H1 (cell line): Measurements from ENCODE around the gene KCNMA1. TPM values are rescaled to one million over a fixed set of nuclear protein-coding genes. Genes with fewer than 3 reads are reported as not detected.

Experiments used
- CTCF ChIA-PET: fragments of 300-600 bp; sonication (Branson Sonifier 250); formaldehyde crosslinking; loops from one replicate; lab custom pipeline; 2021; ENCODE audit not compliant: partially characterized antibody; lab: Charles Lee
- POLR2A ChIA-PET: fragments of 300-600 bp; sonication (Branson Sonifier 250); formaldehyde crosslinking; loops from one replicate; lab custom pipeline; 2021; ENCODE audit warnings: inconsistent platforms; ENCODE audit not compliant: partially characterized antibody; lab: Charles Lee
- DNase-seq, 2 experiments: peaks; one replicate each; pipeline versions ENCODE4 v3.0.0 to v3.0.0-alpha.2; 2010 to 2022; ENCODE audit warnings: low spot score in 2 of 2, low read depth in 1 of 2, mixed read lengths in 1 of 2
- FAIRE-seq: peaks from 2 replicates; lab custom pipeline; 2011; peaks lifted over from hg19 to GRCh38; lab: Jason Lieb, UNC
- H2AFZ ChIP-seq: 2 replicates; pipeline ENCODE4 v1.8.1; 2012; ENCODE audit warnings: low read length, inconsistent platforms
- H2AK5ac ChIP-seq: 2 replicates; pipeline ENCODE4 v1.6.1; 2013; ENCODE audit warnings: low read depth, low read length
- H2BK120ac ChIP-seq: replicated peaks from 2 replicates; pipeline ENCODE3; 2013; ENCODE audit warnings: low read depth, low read length, inconsistent platforms
- H2BK12ac ChIP-seq: 2 replicates; pipeline ENCODE4 v1.6.1; 2013; ENCODE audit warnings: low read depth, low read length
- H2BK15ac ChIP-seq: 2 replicates; pipeline ENCODE4 v1.6.1; 2013; ENCODE audit warnings: low read length
- H2BK20ac ChIP-seq: 2 replicates; pipeline ENCODE4 v1.6.1; 2013; ENCODE audit warnings: low read length
- H2BK5ac ChIP-seq: 2 replicates; pipeline ENCODE4 v1.6.1; 2013; ENCODE audit warnings: low read depth, low read length
- H3K14ac ChIP-seq: 2 replicates; pipeline ENCODE4 v1.6.1; 2013; ENCODE audit warnings: inconsistent platforms; ENCODE audit not compliant: insufficient read length
- H3K18ac ChIP-seq: 2 replicates; pipeline ENCODE4 v1.6.1; 2013; ENCODE audit warnings: low read length; ENCODE audit errors: extremely low read depth
- H3K23ac ChIP-seq: 2 replicates; pipeline ENCODE4 v1.6.1; 2013; ENCODE audit warnings: inconsistent platforms; ENCODE audit not compliant: insufficient read length
- H3K23me2 ChIP-seq: 2 replicates; pipeline ENCODE4 v1.6.1; 2013; ENCODE audit warnings: low read depth, low read length
- H3K27ac ChIP-seq: 2 replicates; pipeline ENCODE4 v1.6.1; 2011; ENCODE audit warnings: low read depth, low read length, inconsistent platforms
- H3K27me3 ChIP-seq, 4 experiments: replicated peaks in 1 of 4; 1 replicate in 1 of 4; 2 replicates in 3 of 4; pipeline versions ENCODE4 v1.6.1 to v1.8.1; 2011 to 2013; ENCODE audit warnings: low read length in 3 of 4, mild to moderate bottlenecking in 3 of 4, inconsistent platforms in 2 of 4, mixed read lengths in 2 of 4, moderate library complexity in 1 of 4; ENCODE audit not compliant: control insufficient read depth in 3 of 4, insufficient read depth in 3 of 4; ENCODE audit errors: extremely low read depth in 1 of 4
- H3K36me3 ChIP-seq, 4 experiments: 2 replicates each; pipeline versions ENCODE4 v1.6.1 to v1.8.1; 2011 to 2013; ENCODE audit warnings: mild to moderate bottlenecking in 4 of 4, low read length in 3 of 4, moderate library complexity in 2 of 4, control low read depth in 1 of 4, inconsistent platforms in 1 of 4; ENCODE audit not compliant: insufficient read depth in 4 of 4, control insufficient read depth in 2 of 4
- H3K4ac ChIP-seq: replicated peaks from 2 replicates; pipeline ENCODE3; 2013; ENCODE audit warnings: low read length, low read depth, mixed read lengths, inconsistent platforms; ENCODE audit not compliant: insufficient read length
- H3K4me1 ChIP-seq, 4 experiments: replicated peaks in 1 of 4; 1 replicate in 1 of 4; 2 replicates in 3 of 4; pipeline versions ENCODE4 v1.6.1 to v1.8.1; 2011 to 2013; ENCODE audit warnings: low read length in 3 of 4, inconsistent platforms in 2 of 4, mixed read lengths in 1 of 4; ENCODE audit not compliant: insufficient read depth in 4 of 4, control insufficient read depth in 3 of 4
- H3K4me2 ChIP-seq, 2 experiments: 2 replicates each; pipeline versions ENCODE4 v1.6.1 to v1.8.1; 2011 to 2013; ENCODE audit warnings: low read depth in 2 of 2, low read length in 2 of 2, control low read depth in 1 of 2, inconsistent platforms in 1 of 2, mild to moderate bottlenecking in 1 of 2; ENCODE audit not compliant: insufficient read depth in 1 of 2
- H3K4me3 ChIP-seq, 4 experiments: fragments of 200-600, 300-600 bp in 1 of 4; sonication (generic), shearing (Covaris generic), sonication (Bioruptor Twin) in 1 of 4; 2 replicates each; pipeline versions ENCODE4 v1.5.1 to v1.8.1; 2011 to 2016; ENCODE audit warnings: low read length in 4 of 4, low read depth in 3 of 4, control low read depth in 2 of 4, inconsistent platforms in 2 of 4, mild to moderate bottlenecking in 2 of 4, mixed read lengths in 1 of 4, moderate library complexity in 1 of 4; ENCODE audit not compliant: insufficient read depth in 2 of 4; ENCODE audit errors: extremely low read depth in 1 of 4
- H3K56ac ChIP-seq: replicated peaks from 2 replicates; pipeline ENCODE3; 2013; ENCODE audit warnings: low read depth, mild to moderate bottlenecking, mixed read lengths, low read length, inconsistent platforms; ENCODE audit not compliant: insufficient read length
- H3K79me1 ChIP-seq: 2 replicates; pipeline ENCODE4 v1.6.1; 2013; ENCODE audit warnings: low read depth, low read length, control low read depth
- H3K79me2 ChIP-seq, 2 experiments: 2 replicates each; pipeline versions ENCODE4 v1.6.1 to v1.8.1; 2012 to 2013; ENCODE audit warnings: low read length in 2 of 2, mild to moderate bottlenecking in 2 of 2, inconsistent platforms in 1 of 2; ENCODE audit not compliant: insufficient read depth in 2 of 2, control insufficient read depth in 1 of 2
- H3K9ac ChIP-seq, 4 experiments: replicated peaks in 1 of 4; 1 replicate in 1 of 4; 2 replicates in 3 of 4; pipeline versions ENCODE4 v1.6.1 to v1.8.1; 2011 to 2013; ENCODE audit warnings: low read depth in 3 of 4, low read length in 3 of 4, control low read depth in 2 of 4, mild to moderate bottlenecking in 2 of 4, moderate library complexity in 2 of 4, inconsistent platforms in 1 of 4; ENCODE audit errors: extremely low read depth in 1 of 4
- H3K9me3 ChIP-seq, 2 experiments: 2 replicates each; pipeline versions ENCODE4 v1.6.1 to v1.8.1; 2012 to 2013; ENCODE audit warnings: mild to moderate bottlenecking in 2 of 2, moderate library complexity in 2 of 2, control low read depth in 1 of 2, inconsistent platforms in 1 of 2, low read depth in 1 of 2, low read length in 1 of 2, mixed read lengths in 1 of 2; ENCODE audit not compliant: insufficient read depth in 2 of 2
- H4K20me1 ChIP-seq, 2 experiments: replicated peaks in 1 of 2; 2 replicates each; pipeline versions ENCODE3 to v1.8.1; 2011 to 2013; ENCODE audit warnings: inconsistent platforms in 2 of 2, low read length in 2 of 2, mild to moderate bottlenecking in 1 of 2; ENCODE audit not compliant: insufficient read depth in 2 of 2, control insufficient read depth in 1 of 2
- H4K5ac ChIP-seq: 2 replicates; pipeline ENCODE4 v1.6.1; 2013; ENCODE audit warnings: low read length, low read depth, mixed read lengths, inconsistent platforms; ENCODE audit not compliant: insufficient read length
- H4K8ac ChIP-seq: 2 replicates; pipeline ENCODE4 v1.8.0; 2013; ENCODE audit warnings: mild to moderate bottlenecking, moderate library complexity, low read length, inconsistent platforms; ENCODE audit not compliant: insufficient read depth; ENCODE audit errors: extremely low read depth
- H4K91ac ChIP-seq: replicated peaks from 2 replicates; pipeline ENCODE3; 2013; ENCODE audit warnings: low read length, mixed read lengths, inconsistent platforms; ENCODE audit not compliant: insufficient read length
- ASH2L ChIP-seq: fragments of 200-600, 300-600 bp; sonication (generic); IDR thresholded peaks from one replicate; pipeline ENCODE4 v1.7.1; 2017; ENCODE audit warnings: low read length
- CTCF ChIP-seq, 3 experiments: IDR thresholded peaks; 1 replicate in 2 of 3; 2 replicates in 1 of 3; pipeline versions ENCODE4 v1.5.1 to v1.6.1; 2011; ENCODE audit warnings: low read length in 3 of 3, mild to moderate bottlenecking in 3 of 3, inconsistent platforms in 2 of 3, low read depth in 1 of 3, moderate library complexity in 1 of 3; ENCODE audit not compliant: insufficient read depth in 1 of 3; ENCODE audit errors: control extremely low read depth in 1 of 3
- RAD21 ChIP-seq, 2 experiments: IDR thresholded peaks in 1 of 2; conservative IDR thresholded peaks in 1 of 2; 2 replicates each; pipeline ENCODE4 v1.6.1; 2011; ENCODE audit warnings: low read depth in 2 of 2, low read length in 2 of 2, improper control_type of control experiment in 1 of 2, inconsistent platforms in 1 of 2, mild to moderate bottlenecking in 1 of 2, moderate library complexity in 1 of 2
- TEAD4 ChIP-seq: IDR thresholded peaks from 2 replicates; pipeline ENCODE4 v1.6.1; 2012; ENCODE audit warnings: low read depth, low read length, inconsistent platforms, mixed read lengths
- polyA plus RNA-seq, 7 experiments: library from polyadenylated mRNA; depleted of rRNA in 3 of 7; stranded (reverse) in 5 of 7; unstranded in 2 of 7; fragments of >200 nt in 5 of 7; fragments of 200-250 nt in 2 of 7; gene quantifications; 1 replicate in 5 of 7; 2 replicates in 1 of 7; 4 replicates in 1 of 7; pipeline versions ENCODE4 v1.2.1 to v1.2.3, GENCODE V29; 2011 to 2013; ENCODE audit warnings: missing spikeins in 2 of 7, mixed read lengths in 2 of 7
- total RNA-seq: library from RNA; stranded (reverse); fragmentation: NEBNext Ultra II Directional; extraction: Animal tissue kit (Norgen Biotek cat#: 25700); gene quantifications from 2 replicates; pipeline ENCODE4 v1.2.1, GENCODE V29; 2021

The KCNMA1 gene
- total and polyA plus RNA-seq, 2 of the 8 experiments (the other 6 are each of a cell fraction or from before 2014, with no cell fraction given), result 10.2 to 11.1 TPM

- H3K79me2 ChIP-seq, result no peaks in the 10 kb centered on the region
- H3K36me3 ChIP-seq, result no peaks in the 10 kb centered on the region
- peaks cover 0 to 18% (median 5%) of the 10 kb centered on the region in 4 experiments; a peak in 4 of 7 replicates for H3K4me1 ChIP-seq
- no peak overlapping the region for H2BK20ac ChIP-seq
- H2AFZ ChIP-seq, result no peak overlapping the region
- no peak overlapping the region for H2BK5ac ChIP-seq
- H3K27ac ChIP-seq, result no peak overlapping the region
- no peak overlapping the region for H2AK5ac ChIP-seq
- H3K23ac ChIP-seq, result no peak overlapping the region
- H3K4me3 ChIP-seq, result no peak overlapping the region
- peak in 1 of 2 experiments; percentile 9 for DNase-seq
- no peak overlapping the region for H3K56ac ChIP-seq
- H3K4ac ChIP-seq, result no peak overlapping the region
- H4K8ac ChIP-seq, result no peak overlapping the region
- no peaks in the 10 kb centered on the region for H3K23me2 ChIP-seq
- H4K91ac ChIP-seq, result no peak overlapping the region
- H3K9ac ChIP-seq, result no peak overlapping the region
- H4K20me1 ChIP-seq, result no peaks in the 10 kb centered on the region
- POLR2A ChIA-PET, result interaction anchor here (1.1 kb wide), 1 partner anchor 13 kb away, joined by 3 read pairs; no protein-coding TSS in a partner anchor
- H4K5ac ChIP-seq, result no peak overlapping the region
- CTCF ChIA-PET, result interaction anchor here (0.5 to 5.8 kb wide), 19 partner anchors 9 to 280 kb away, joined by 3 to 21 read pairs (median 4); no protein-coding TSS in a partner anchor
- H3K9me3 ChIP-seq, result no peaks in the 10 kb centered on the region
- no peaks in the 10 kb centered on the region for H3K27me3 ChIP-seq
- H3K14ac ChIP-seq, result no peak overlapping the region
- H3K4me2 ChIP-seq, result no peak overlapping the region
- no peak overlapping the region for H2BK15ac ChIP-seq
- H3K79me1 ChIP-seq, result no peaks in the 10 kb centered on the region
- H2BK120ac ChIP-seq, result no peak overlapping the region
- H3K18ac ChIP-seq, result no peak overlapping the region
- FAIRE-seq, result no peak
- no peak overlapping the region for H2BK12ac ChIP-seq
- TF ChIP-seq RAD21 (IDR thresholded peaks at IDR 0.05 in 1 of 2, conservative IDR thresholded peaks at IDR 0.05 in 1 of 2; ENCODE audit: low read depth in 2 of 2, low read length in 2 of 2) (peak in 1 of 2 experiments; percentile 38; a peak in 2 of 4 replicates), TEAD4 (0 out of 2 replicates have a peak, but pooled peaks have one; percentile 53), CTCF (IDR thresholded peaks at IDR 0.05; ENCODE audit: control extremely low read depth in 1 of 3, insufficient read depth in 1 of 3, low read depth in 1 of 3, low read length in 3 of 3) (peak; percentile 2 to 32 (median 25)), ASH2L (no peak)
These were observed 206.4 kb downstream of the KCNMA1 start for GRCh38 chr10:77431209-77431611.
